ENCODE data around the gene PRG3. TPM values are rescaled to one million over a fixed set of nuclear protein-coding genes. Genes with fewer than 3 reads are reported as not detected.

Gene PRG3
- total and polyA plus RNA-seq, 9 of the 15 experiments (the other 6 are each of a cell fraction or from before 2014, with no cell fraction given): 0.18 to 0.55 (median 0.38) TPM; not detected in 6

DNA sequence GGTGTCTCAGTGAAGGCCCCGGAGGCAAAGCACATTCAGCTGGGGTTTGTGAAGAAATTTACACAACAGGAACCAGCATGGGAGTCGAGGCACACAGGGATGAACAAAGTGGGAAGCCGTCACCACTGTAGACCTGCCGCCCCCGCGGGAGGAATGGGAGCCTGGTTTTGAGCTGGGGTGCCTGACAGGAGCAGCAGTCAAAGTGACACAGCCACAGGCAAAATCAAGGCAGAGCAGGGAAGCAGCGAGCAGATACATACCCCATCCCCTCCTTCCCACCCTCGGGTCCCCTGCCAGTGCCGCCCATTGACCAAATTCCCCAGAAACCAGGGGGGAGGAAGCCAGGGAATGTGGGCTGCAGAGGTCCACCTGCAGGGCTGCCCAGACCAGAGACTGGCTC, 22.0 kb downstream of the PRG3 start (continued):
- TF ChIP-seq, protein P1, sequence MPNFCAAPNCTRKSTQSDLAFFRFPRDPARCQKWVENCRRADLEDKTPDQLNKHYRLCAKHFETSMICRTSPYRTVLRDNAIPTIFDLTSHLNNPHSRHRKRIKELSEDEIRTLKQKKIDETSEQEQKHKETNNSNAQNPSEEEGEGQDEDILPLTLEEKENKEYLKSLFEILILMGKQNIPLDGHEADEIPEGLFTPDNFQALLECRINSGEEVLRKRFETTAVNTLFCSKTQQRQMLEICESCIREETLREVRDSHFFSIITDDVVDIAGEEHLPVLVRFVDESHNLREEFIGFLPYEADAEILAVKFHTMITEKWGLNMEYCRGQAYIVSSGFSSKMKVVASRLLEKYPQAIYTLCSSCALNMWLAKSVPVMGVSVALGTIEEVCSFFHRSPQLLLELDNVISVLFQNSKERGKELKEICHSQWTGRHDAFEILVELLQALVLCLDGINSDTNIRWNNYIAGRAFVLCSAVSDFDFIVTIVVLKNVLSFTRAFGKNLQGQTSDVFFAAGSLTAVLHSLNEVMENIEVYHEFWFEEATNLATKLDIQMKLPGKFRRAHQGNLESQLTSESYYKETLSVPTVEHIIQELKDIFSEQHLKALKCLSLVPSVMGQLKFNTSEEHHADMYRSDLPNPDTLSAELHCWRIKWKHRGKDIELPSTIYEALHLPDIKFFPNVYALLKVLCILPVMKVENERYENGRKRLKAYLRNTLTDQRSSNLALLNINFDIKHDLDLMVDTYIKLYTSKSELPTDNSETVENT (CRISPR knock-in tag; IDR thresholded peaks at IDR 0.05): no peak
- 0 out of 2 replicates have a peak, but pooled peaks have one; percentile 5 for TF ChIP-seq ATF7 (IDR thresholded peaks at IDR 0.05)
- no peak for TF ChIP-seq FOXK1 (CRISPR knock-in tag; IDR thresholded peaks at IDR 0.05; ENCODE audit: borderline replicate concordance)
- no peak for TF ChIP-seq FOXA3 (CRISPR knock-in tag; conservative IDR thresholded peaks at IDR 0.05 in 1 of 2, IDR thresholded peaks at IDR 0.05 in 1 of 2)
- no peak for TF ChIP-seq XRCC4 (IDR thresholded peaks at IDR 0.05; ENCODE audit: extremely low read depth, insufficient read depth, insufficient read length)
- TF ChIP-seq ZNF655 (CRISPR knock-in tag; IDR thresholded peaks at IDR 0.05): no peak
- no peak for TF ChIP-seq PML (IDR thresholded peaks at IDR 0.05; ENCODE audit: low read length)
- TF ChIP-seq ZBED1 (IDR thresholded peaks at IDR 0.05): no peak
- no peak for TF ChIP-seq ZNF561 (CRISPR knock-in tag; conservative IDR thresholded peaks at IDR 0.05)
- no peak for TF ChIP-seq KLF16 (IDR thresholded peaks at IDR 0.05)
- TF ChIP-seq ZKSCAN1 (IDR thresholded peaks at IDR 0.05; ENCODE audit: low read depth, low read length): 0 out of 2 replicates have a peak, but pooled peaks have one; percentile 7
- no peak for TF ChIP-seq HDGF (IDR thresholded peaks at IDR 0.05)
- TF ChIP-seq ZBTB7A (IDR thresholded peaks at IDR 0.05; ENCODE audit: borderline replicate concordance, control insufficient read depth, low read depth, low read length): no peak

Measured in K562 (cell line).